ENCODE data around the gene ZNF710.

DNA sequence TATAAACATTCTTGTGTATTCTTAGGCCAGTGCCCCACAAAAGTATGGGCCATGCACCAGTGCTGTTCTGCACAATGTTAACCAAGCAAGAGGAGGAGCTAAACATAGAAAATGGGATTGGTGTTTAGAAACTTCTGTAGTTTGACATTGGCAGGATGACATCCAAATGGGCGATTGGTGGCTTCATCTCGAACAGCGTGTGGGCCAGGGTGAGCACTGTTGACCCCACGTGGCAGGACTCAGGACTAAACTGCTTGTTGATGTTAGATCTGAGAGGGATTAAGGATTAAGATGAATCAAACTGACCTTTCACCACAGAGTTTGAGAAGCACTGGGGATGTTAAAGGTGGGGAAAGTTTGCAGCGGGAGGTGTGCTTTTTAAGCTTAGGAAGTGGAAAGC, 31.9 kb downstream of the ZNF710 start:
- TF ChIP-seq, protein P1, sequence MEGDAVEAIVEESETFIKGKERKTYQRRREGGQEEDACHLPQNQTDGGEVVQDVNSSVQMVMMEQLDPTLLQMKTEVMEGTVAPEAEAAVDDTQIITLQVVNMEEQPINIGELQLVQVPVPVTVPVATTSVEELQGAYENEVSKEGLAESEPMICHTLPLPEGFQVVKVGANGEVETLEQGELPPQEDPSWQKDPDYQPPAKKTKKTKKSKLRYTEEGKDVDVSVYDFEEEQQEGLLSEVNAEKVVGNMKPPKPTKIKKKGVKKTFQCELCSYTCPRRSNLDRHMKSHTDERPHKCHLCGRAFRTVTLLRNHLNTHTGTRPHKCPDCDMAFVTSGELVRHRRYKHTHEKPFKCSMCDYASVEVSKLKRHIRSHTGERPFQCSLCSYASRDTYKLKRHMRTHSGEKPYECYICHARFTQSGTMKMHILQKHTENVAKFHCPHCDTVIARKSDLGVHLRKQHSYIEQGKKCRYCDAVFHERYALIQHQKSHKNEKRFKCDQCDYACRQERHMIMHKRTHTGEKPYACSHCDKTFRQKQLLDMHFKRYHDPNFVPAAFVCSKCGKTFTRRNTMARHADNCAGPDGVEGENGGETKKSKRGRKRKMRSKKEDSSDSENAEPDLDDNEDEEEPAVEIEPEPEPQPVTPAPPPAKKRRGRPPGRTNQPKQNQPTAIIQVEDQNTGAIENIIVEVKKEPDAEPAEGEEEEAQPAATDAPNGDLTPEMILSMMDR (IDR thresholded peaks at IDR 0.05; ENCODE audit: borderline replicate concordance, extremely low read depth, low read length, poor library complexity, severe bottlenecking): no peak
- no peak for TF ChIP-seq EZH2 (IDR thresholded peaks at IDR 0.05; ENCODE audit: borderline replicate concordance, low read depth, low read length, severe bottlenecking)

Data from DND-41 (cell line).